Esophagus squamous epithelium (tissue), 5 donors: Measurements from ENCODE around the gene SYT12. TPM values are rescaled to one million over a fixed set of nuclear protein-coding genes. Genes with fewer than 3 reads are reported as not detected.
"Not testable (repeated sequence)": the region's sequence is repeated elsewhere in the genome, so short reads cannot be mapped to it uniquely, and the experiment has no call there.

Experiments used
- DNase-seq: peaks from one replicate; lab custom pipeline; 2025; lab: John Stamatoyannopoulos, UW
- H3K27ac ChIP-seq, 4 donors: fragments of 200-600 bp; sonication (generic); one replicate each; pipeline ENCODE4 v1.5.1; 2016 to 2019; ENCODE audit warnings: mild to moderate bottlenecking in 1 of 4
- H3K27me3 ChIP-seq, 4 donors: fragments of 200-600 bp; sonication (generic); 1 replicate in 3 of 4; 2 replicates in 1 of 4; pipeline versions ENCODE4 v1.5.1 to v1.6.0; 2017 to 2021; ENCODE audit warnings: antibody characterized with exemption in 1 of 4
- H3K36me3 ChIP-seq, 3 donors: fragments of 200-600 bp; sonication (generic); one replicate each; pipeline ENCODE4 v1.5.1; 2016 to 2019
- H3K4me1 ChIP-seq, 3 donors: fragments of 200-600 bp; sonication (generic); one replicate each; pipeline ENCODE4 v1.5.1; 2017 to 2019
- H3K4me3 ChIP-seq, 4 donors: fragments of 200-600 bp; sonication (generic); 1 replicate in 3 of 4; 2 replicates in 1 of 4; pipeline ENCODE4 v1.5.1; 2016 to 2019; ENCODE audit warnings: mild to moderate bottlenecking in 2 of 4, moderate library complexity in 1 of 4
- H3K9me3 ChIP-seq, 3 donors: fragments of 200-600 bp; sonication (generic); one replicate each; pipeline ENCODE4 v1.5.1; 2016 to 2019
- POLR2A ChIP-seq, 4 donors: fragments of 450-650 bp; IDR thresholded peaks; one replicate each; pipeline ENCODE4 v1.6.1; 2017; ENCODE audit warnings: antibody characterized with exemption in 4 of 4, mild to moderate bottlenecking in 4 of 4, moderate library complexity in 3 of 4
- WGBS, 2 donors: methylation state at CpG; one replicate each; pipeline ENCODE4 v1.1.5; 2018; 5-methylcytosine and 5-hydroxymethylcytosine counted together
- intact Hi-C: fragments of 100-400 bp; cut with DNase I; formaldehyde crosslinking; loops from one replicate; pipeline ENCODE4 v1.15.0; 2022
- total RNA-seq, 4 donors: library from RNA; depleted of rRNA; stranded (reverse); fragments of >200 nt; gene quantifications; one replicate each; pipeline ENCODE4 v1.1.0, GENCODE V29; 2016
- TF ChIP-seq, protein P1 (sequence below), 6 experiments: fragments of 450-650 bp in 4 of 6; fragments of 200-600 bp in 2 of 6; sonication (generic) in 2 of 6; IDR thresholded peaks; one replicate each; pipeline ENCODE4 v1.5.1; 2016 to 2019; ENCODE audit warnings: antibody characterized with exemption in 6 of 6, mild to moderate bottlenecking in 4 of 6, moderate library complexity in 4 of 6
- donor health status: DM: yes; HTN: yes; CAD: no.

SYT12 gene
- total RNA-seq, 4 donors from 2014 or later = 0.76 to 1.7 (median 0.99) TPM

DNA sequence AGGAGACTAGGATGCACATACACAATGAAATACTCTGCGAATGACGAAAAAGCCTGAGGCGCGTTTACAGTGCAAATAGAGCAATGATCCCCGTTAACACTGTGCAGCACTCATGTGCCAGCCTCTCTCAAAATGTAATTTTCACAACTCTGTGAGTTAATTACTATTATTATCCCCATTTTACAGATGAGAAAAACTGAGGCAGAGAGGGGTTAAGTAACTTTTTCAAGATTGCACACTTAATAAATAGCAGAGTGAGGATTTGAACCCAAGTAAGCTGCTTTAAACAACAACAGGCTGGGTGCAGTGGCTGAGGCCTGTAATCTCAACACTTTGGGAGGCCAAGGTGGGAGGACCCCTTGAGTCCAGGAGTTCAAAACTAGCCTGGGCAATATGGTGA is 21.6 kb upstream of the SYT12 start:
- no peak for DNase-seq
- intact Hi-C loops = no loop called here
- TF ChIP-seq POLR2A (IDR thresholded peaks at IDR 0.05) = no peak
- TF ChIP-seq, protein P1, sequence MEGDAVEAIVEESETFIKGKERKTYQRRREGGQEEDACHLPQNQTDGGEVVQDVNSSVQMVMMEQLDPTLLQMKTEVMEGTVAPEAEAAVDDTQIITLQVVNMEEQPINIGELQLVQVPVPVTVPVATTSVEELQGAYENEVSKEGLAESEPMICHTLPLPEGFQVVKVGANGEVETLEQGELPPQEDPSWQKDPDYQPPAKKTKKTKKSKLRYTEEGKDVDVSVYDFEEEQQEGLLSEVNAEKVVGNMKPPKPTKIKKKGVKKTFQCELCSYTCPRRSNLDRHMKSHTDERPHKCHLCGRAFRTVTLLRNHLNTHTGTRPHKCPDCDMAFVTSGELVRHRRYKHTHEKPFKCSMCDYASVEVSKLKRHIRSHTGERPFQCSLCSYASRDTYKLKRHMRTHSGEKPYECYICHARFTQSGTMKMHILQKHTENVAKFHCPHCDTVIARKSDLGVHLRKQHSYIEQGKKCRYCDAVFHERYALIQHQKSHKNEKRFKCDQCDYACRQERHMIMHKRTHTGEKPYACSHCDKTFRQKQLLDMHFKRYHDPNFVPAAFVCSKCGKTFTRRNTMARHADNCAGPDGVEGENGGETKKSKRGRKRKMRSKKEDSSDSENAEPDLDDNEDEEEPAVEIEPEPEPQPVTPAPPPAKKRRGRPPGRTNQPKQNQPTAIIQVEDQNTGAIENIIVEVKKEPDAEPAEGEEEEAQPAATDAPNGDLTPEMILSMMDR (IDR thresholded peaks at IDR 0.05) = no peak
- Histone ChIP-seq H3K4me3 (no peak overlapping the region), H3K36me3 (no peaks in the 10 kb centered on the region), H3K9me3 (no peaks in the 10 kb centered on the region), H3K4me1 (no peaks in the 10 kb centered on the region), H3K27ac (no peak overlapping the region), H3K27me3 (no peaks in the 10 kb centered on the region)
- WGBS, 2 donors = 64 to 73% methylated on average over 5 of the region's 5 CpGs

DNA sequence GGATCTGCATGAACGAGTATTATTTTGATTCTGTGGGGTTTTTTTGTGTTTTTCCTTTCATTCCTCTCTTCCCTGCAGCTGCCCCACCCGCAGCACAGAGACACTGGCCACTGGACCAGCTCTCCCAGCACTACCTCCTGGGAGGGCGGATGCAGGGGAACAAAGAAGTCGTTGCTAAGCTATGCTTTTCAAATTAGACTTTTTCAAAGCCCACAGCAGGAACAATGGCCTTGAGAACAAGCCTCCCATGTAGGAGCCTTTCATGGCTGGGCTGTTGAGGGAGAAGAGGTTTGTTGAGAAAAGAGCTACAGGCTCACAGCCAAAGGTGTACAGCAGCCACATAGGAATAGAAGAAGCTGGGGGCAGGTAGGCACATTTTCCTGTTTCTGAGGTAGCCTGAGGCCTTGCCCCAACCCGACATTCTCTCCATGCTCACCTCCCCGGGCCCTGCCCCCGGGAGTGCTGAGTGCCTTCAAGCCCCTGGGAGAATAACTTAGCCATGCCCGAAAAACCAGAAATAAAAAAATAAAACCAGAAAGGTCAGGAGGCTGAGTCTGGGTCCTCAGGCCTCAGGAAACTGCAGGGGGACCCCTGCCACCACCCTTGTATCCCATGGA is 20.5 kb upstream of the SYT12 start:
- H3K27ac ChIP-seq = no peak overlapping the region
- H3K27me3 ChIP-seq = no peaks in the 10 kb centered on the region
- no peak for DNase-seq
- no peaks in the 10 kb centered on the region for H3K36me3 ChIP-seq
- no peak overlapping the region for H3K4me3 ChIP-seq
- WGBS, 2 donors = 48 to 52% methylated on average over 7 to 8 of the region's 8 CpGs
- H3K4me1 ChIP-seq = no peaks in the 10 kb centered on the region
- TF ChIP-seq POLR2A (IDR thresholded peaks at IDR 0.05) = no peak
- TF ChIP-seq, protein P1 (IDR thresholded peaks at IDR 0.05) = no peak
- intact Hi-C loops = no loop called here
- no peaks in the 10 kb centered on the region for H3K9me3 ChIP-seq

DNA sequence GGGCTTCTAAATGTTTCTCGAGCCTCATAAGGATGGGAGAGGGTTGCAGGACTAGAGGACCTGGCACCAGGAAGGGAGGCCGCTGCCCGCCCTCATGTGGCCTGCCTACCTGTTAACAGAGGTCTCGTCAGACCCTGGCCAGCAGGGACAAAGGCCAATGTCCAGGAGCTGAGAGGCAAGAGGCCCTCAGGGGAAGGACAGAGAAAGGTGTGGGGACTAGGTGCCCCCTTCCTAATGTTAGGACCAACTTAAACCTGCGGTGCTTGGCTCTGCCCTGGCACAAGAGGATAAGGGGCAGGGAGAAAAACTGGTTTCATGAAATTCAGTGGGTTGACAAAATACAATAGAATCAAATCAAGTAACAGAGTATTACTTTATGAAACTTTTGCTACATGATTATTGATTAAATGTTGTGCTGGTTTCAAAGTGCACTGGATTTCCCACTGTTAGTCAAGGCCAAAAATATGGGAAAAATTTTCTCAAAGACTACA is 20.0 kb upstream of the SYT12 start:
- intact Hi-C loops = no loop called here
- Histone ChIP-seq H3K36me3 (no peaks in the 10 kb centered on the region), H3K4me3 (no peak overlapping the region), H3K27me3 (no peaks in the 10 kb centered on the region), H3K27ac (no peak overlapping the region), H3K4me1 (no peaks in the 10 kb centered on the region), H3K9me3 (no peaks in the 10 kb centered on the region)
- no peak for TF ChIP-seq POLR2A (IDR thresholded peaks at IDR 0.05)
- TF ChIP-seq, protein P1 (IDR thresholded peaks at IDR 0.05) = no peak
- WGBS, 2 donors = 91 to 92% methylated on average over 5 of the region's 5 CpGs
- no peak for DNase-seq

DNA sequence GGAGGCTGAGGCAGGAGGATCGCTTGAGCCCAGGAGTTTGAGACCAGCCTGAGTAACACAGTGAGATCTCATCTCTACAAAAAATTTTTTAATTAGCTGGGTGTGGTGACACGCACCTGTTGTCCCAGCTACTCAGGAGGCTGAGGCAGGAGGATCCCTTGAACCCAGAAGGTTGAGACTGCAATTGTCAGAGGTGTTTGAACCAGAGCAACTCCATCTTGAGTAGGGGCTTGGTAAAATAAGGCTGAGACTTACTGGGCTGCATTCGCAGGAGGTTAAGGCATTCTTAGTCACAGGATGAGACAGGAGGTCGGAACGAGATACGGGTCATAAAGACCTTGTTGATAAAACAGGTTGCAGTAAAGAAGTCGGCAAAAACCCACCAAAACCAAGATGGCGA is 17.7 kb upstream of the SYT12 start:
- H3K9me3 ChIP-seq, DNase-seq, H3K4me1 ChIP-seq, H3K27ac ChIP-seq, H3K4me3 ChIP-seq, H3K27me3 ChIP-seq, intact Hi-C loops, H3K36me3 ChIP-seq: not testable (repeated sequence)
- 95 to 97% methylated on average over 8 of the region's 8 CpGs for WGBS, 2 donors

DNA sequence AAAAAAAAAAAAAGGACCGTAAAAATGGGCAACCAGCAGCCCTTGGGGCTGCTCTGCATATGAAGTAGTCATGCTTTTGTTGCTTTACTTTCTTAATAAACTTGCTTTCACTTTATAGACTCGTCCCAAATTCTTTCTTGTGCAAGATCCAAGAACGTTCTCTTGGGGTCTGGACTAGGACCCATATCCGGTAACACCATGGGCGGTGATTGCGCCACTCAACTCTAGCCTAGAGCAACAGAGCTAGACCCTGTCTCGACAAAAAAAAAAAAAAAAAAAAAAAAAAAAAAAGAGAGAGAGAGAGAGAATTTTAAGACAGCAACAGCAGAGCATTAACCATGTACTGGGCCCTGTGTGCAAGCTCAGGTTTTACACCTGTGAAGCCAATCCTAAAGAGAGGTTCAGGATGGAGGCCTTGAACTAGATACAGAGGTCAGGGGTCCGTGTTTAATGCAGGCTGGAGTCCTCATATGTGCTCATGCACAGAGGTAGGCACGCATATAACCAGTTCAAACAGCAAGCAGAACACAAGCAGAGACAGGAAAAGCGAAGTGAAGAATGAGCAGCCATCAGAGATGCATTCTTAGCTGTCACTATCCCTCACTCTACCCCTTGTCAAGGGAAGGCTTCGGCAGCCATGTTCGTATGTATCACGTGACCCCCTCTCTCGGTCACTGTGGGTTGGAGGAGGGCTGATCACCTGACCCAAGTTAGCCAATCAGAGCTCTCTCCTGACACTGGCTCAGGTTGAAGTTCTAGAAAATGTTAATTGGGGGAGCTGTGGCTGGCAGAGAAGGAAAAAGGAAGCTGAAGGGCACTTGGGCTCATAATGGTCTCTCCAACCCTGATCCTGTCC is 16.7 kb upstream of the SYT12 start:
- H3K9me3 ChIP-seq = no peaks in the 10 kb centered on the region
- no peak for DNase-seq
- H3K4me3 ChIP-seq = no peak overlapping the region
- H3K27me3 ChIP-seq = no peaks in the 10 kb centered on the region
- TF ChIP-seq POLR2A (IDR thresholded peaks at IDR 0.05) = no peak
- TF ChIP-seq, protein P1 (IDR thresholded peaks at IDR 0.05) = no peak
- H3K4me1 ChIP-seq = no peaks in the 10 kb centered on the region
- WGBS, 2 donors = 66 to 73% methylated on average over 13 to 14 of the region's 14 CpGs
- no peak overlapping the region for H3K27ac ChIP-seq
- no peaks in the 10 kb centered on the region for H3K36me3 ChIP-seq
- intact Hi-C loops = no loop called here
